ENCODE data around the gene TBC1D22A.
A peak's percentile ranks its signal among the peaks of the same experiment; 100 is the strongest.

Gene TBC1D22A

GRCh38 chr22:47201996-47202818, 439.8 kb downstream of the TBC1D22A start:
- DNase-seq (ENCODE audit: extremely low read depth in 1 of 2, low read depth in 1 of 2): no peak

- DNase-seq (ENCODE audit: extremely low read depth in 1 of 2, low read depth in 1 of 2): no peak
Observed at GRCh38 chr22:47202819-47203553, 440.5 kb downstream of the TBC1D22A start.

GRCh38 chr22:47203554-47203991, 441.1 kb downstream of the TBC1D22A start:
- DNase-seq (ENCODE audit: extremely low read depth in 1 of 2, low read depth in 1 of 2): no peak

- no peak for DNase-seq (ENCODE audit: extremely low read depth in 1 of 2, low read depth in 1 of 2)
Observed at GRCh38 chr22:47204002-47204979, 441.8 kb downstream of the TBC1D22A start.

- no peak for DNase-seq (ENCODE audit: extremely low read depth in 1 of 2, low read depth in 1 of 2)
Observed at GRCh38 chr22:47205081-47205491, 442.6 kb downstream of the TBC1D22A start.

GRCh38 chr22:47205554-47205953, 443.1 kb downstream of the TBC1D22A start:
- no peak for DNase-seq (ENCODE audit: extremely low read depth in 1 of 2, low read depth in 1 of 2)

GRCh38 chr22:47206164-47206563, 443.7 kb downstream of the TBC1D22A start:
- no peak for DNase-seq (ENCODE audit: extremely low read depth in 1 of 2, low read depth in 1 of 2)

- DNase-seq (ENCODE audit: extremely low read depth in 1 of 2, low read depth in 1 of 2): no peak
Observed at GRCh38 chr22:47206666-47207218, 444.3 kb downstream of the TBC1D22A start.

- DNase-seq (ENCODE audit: extremely low read depth in 1 of 2, low read depth in 1 of 2): no peak
Observed at GRCh38 chr22:47207387-47207786, 444.9 kb downstream of the TBC1D22A start.

GRCh38 chr22:47207846-47208554, 445.6 kb downstream of the TBC1D22A start:
- no peak for DNase-seq (ENCODE audit: extremely low read depth in 1 of 2, low read depth in 1 of 2)

GRCh38 chr22:47208630-47209029, 446.2 kb downstream of the TBC1D22A start:
- no peak for DNase-seq (ENCODE audit: extremely low read depth in 1 of 2, low read depth in 1 of 2)

- no peak for DNase-seq (ENCODE audit: extremely low read depth in 1 of 2, low read depth in 1 of 2)
Observed at GRCh38 chr22:47209040-47209514, 446.6 kb downstream of the TBC1D22A start.

- DNase-seq (ENCODE audit: extremely low read depth in 1 of 2, low read depth in 1 of 2): no peak
Observed at GRCh38 chr22:47209547-47210023, 447.1 kb downstream of the TBC1D22A start.

- DNase-seq (ENCODE audit: extremely low read depth in 1 of 2, low read depth in 1 of 2): no peak
Observed at GRCh38 chr22:47210112-47210657, 447.7 kb downstream of the TBC1D22A start.

GRCh38 chr22:47210686-47211085, 448.2 kb downstream of the TBC1D22A start:
- DNase-seq (ENCODE audit: extremely low read depth in 1 of 2, low read depth in 1 of 2): no peak

- peak in 1 of 2 donors; percentile 14 for DNase-seq (ENCODE audit: extremely low read depth in 1 of 2, low read depth in 1 of 2)
Observed at GRCh38 chr22:47213571-47214230, 451.3 kb downstream of the TBC1D22A start.

- DNase-seq (ENCODE audit: extremely low read depth in 1 of 2, low read depth in 1 of 2): no peak
Observed at GRCh38 chr22:47215851-47216250, 453.4 kb downstream of the TBC1D22A start.

GRCh38 chr22:47218671-47219070, 456.2 kb downstream of the TBC1D22A start:
- DNase-seq (ENCODE audit: extremely low read depth in 1 of 2, low read depth in 1 of 2): no peak

- DNase-seq (ENCODE audit: extremely low read depth in 1 of 2, low read depth in 1 of 2): no peak
Observed at GRCh38 chr22:47219789-47220188, 457.3 kb downstream of the TBC1D22A start.
